Heart left ventricle (tissue), 13 donors: ENCODE measurements around the gene CHST6.

Source experiments
- POLR2A ChIP-seq, 2 donors: fragments of 450-650 bp; IDR thresholded peaks; one replicate each; pipeline ENCODE4 v1.6.1; 2017; ENCODE audit warnings: antibody characterized with exemption in 2 of 2, mild to moderate bottlenecking in 2 of 2, moderate library complexity in 2 of 2
- TF ChIP-seq, protein P1 (sequence below), 12 donors: fragments of 200-600 bp; sonication (generic) in 4 of 12; IDR thresholded peaks; one replicate each; pipeline versions ENCODE4 v1.5.0 to v1.8.0; 2018 to 2022; ENCODE audit warnings: antibody characterized with exemption in 12 of 12, mild to moderate bottlenecking in 5 of 12
- donor health status: ischemic (EF 13 %, LVEDD 7.1; RV severe dilation, severe dysfunction).
- donor health status: DM: no; HTN: yes; CAD: no.
- donor health status: DM: no; HTN: no; CAD: no.
- donor health status: ischemic (EF 25% LVEDD 6.9; RV normal size, moderate dysfunction).
- donor health status: ischemic (EF 25% LVEDD 5.7; RV mildly dilated, moderate dysfunction).
- donor health status: ischemic (EF 35%, LVEDD 5.7; RV mildly dilated, moderate dysfunction).
- donor health status: nonischemic (EF 11% LVEDD 7.7; RV severe dilation, severe dysfunction).
- donor health status: DM: yes; HTN: yes; CAD: no.
- donor health status: PGD.
- donor health status: ischemic (EF 29% LVEDD 5.4; RV normal size, mild dysfunction).
- donor health status: nonischemic (EF 23%, LVEDD 6.1; RV moderate dilation, normal function).

GRCh38 chr16:75458439-75458838 lies 36.8 kb downstream of the CHST6 start:
- TF ChIP-seq, protein P1, sequence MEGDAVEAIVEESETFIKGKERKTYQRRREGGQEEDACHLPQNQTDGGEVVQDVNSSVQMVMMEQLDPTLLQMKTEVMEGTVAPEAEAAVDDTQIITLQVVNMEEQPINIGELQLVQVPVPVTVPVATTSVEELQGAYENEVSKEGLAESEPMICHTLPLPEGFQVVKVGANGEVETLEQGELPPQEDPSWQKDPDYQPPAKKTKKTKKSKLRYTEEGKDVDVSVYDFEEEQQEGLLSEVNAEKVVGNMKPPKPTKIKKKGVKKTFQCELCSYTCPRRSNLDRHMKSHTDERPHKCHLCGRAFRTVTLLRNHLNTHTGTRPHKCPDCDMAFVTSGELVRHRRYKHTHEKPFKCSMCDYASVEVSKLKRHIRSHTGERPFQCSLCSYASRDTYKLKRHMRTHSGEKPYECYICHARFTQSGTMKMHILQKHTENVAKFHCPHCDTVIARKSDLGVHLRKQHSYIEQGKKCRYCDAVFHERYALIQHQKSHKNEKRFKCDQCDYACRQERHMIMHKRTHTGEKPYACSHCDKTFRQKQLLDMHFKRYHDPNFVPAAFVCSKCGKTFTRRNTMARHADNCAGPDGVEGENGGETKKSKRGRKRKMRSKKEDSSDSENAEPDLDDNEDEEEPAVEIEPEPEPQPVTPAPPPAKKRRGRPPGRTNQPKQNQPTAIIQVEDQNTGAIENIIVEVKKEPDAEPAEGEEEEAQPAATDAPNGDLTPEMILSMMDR (IDR thresholded peaks at IDR 0.05) = no peak
- no peak for TF ChIP-seq POLR2A (IDR thresholded peaks at IDR 0.05)
